K562 (cell line): Measurements from ENCODE around the gene SDE2. TPM values are rescaled to one million over a fixed set of nuclear protein-coding genes. Genes with fewer than 3 reads are reported as not detected.

Source experiments
- BRD9 ChIP-seq: fragments of 450-650 bp; IDR thresholded peaks from 2 replicates; pipeline ENCODE4 v1.6.1; 2018; ENCODE audit warnings: low read depth; ENCODE audit not compliant: partially characterized antibody
- CBX2 ChIP-seq: fragments of 200-600 bp; sonication (generic); IDR thresholded peaks from one replicate; pipeline ENCODE4 v1.6.1; 2012; ENCODE audit warnings: mild to moderate bottlenecking, low read length, inconsistent platforms; ENCODE audit not compliant: insufficient read depth, poor library complexity, severe bottlenecking
- ELF4 ChIP-seq: fragments of 450-650 bp; formaldehyde crosslinking; IDR thresholded peaks from 2 replicates; pipeline ENCODE4 v1.4.0; 2022; ENCODE audit warnings: missing genetic modification characterization
- HNRNPH1 ChIP-seq: fragments of 200-400 bp; formaldehyde crosslinking; optimal IDR thresholded peaks from 2 replicates; pipeline ENCODE3; 2017; ENCODE audit warnings: low read depth, mild to moderate bottlenecking, low read length, moderate library complexity
- MTA1 ChIP-seq: fragments of 450-650 bp; IDR thresholded peaks from 2 replicates; pipeline ENCODE4 v1.6.1; 2017; ENCODE audit warnings: borderline replicate concordance
- SP2 ChIP-seq: IDR thresholded peaks from 2 replicates; pipeline ENCODE4 v1.6.1; 2011; ENCODE audit warnings: mild to moderate bottlenecking, low read depth, low read length, moderate library complexity; ENCODE audit not compliant: poor library complexity, severe bottlenecking; ENCODE audit errors: extremely low read depth
- UBTF ChIP-seq, 2 experiments: IDR thresholded peaks; 2 replicates each; pipeline ENCODE4 v1.6.1; 2012; ENCODE audit warnings: improper control_type of control experiment in 2 of 2, low read depth in 2 of 2, low read length in 2 of 2, borderline replicate concordance in 1 of 2
- YBX1 ChIP-seq: fragments of 450-650 bp; IDR thresholded peaks from 2 replicates; pipeline ENCODE4 v1.7.1; 2016; ENCODE audit warnings: mild to moderate bottlenecking
- ZNF121 ChIP-seq: sonication (generic); formaldehyde crosslinking; conservative IDR thresholded peaks from 2 replicates; pipeline ENCODE4 v1.8.0; 2022; ENCODE audit warnings: missing genetic modification reagents
- ZNF174 ChIP-seq: fragments of 250-450 bp; sonication (Bioruptor Pico); IDR thresholded peaks from 2 replicates; pipeline ENCODE4 v1.4.0; 2020; ENCODE audit warnings: mild to moderate bottlenecking
- ZNF436 ChIP-seq: fragments of 250-450, 450-650 bp; sonication (Bioruptor Pico); formaldehyde crosslinking; IDR thresholded peaks from 2 replicates; pipeline ENCODE4 v1.7.0; 2020; ENCODE audit warnings: mild to moderate bottlenecking
- ZNF644 ChIP-seq: fragments of 200-800 bp; sonication (Bioruptor generic); IDR thresholded peaks from 2 replicates; pipeline ENCODE4 v1.6.1; 2016; ENCODE audit warnings: low read depth, missing genetic modification characterization, missing compliant biosample characterization
- polyA plus RNA-seq, 8 experiments: library from polyadenylated mRNA; depleted of rRNA in 4 of 8; stranded (reverse) in 5 of 8; unstranded in 3 of 8; fragments of >200 nt; fragmentation: Nextera tagmentation in 2 of 8; fragmentation: Illumina TruSeq in 1 of 8; extraction: Ambion mirVana in 2 of 8; extraction: Trizol in 1 of 8; gene quantifications; 2 replicates each; pipeline versions ENCODE4 v1.2.1 to v1.2.3, GENCODE V29; 2011 to 2014; ENCODE audit warnings: inconsistent platforms in 1 of 8, missing spikeins in 1 of 8
- total RNA-seq, 7 experiments: library from RNA; depleted of rRNA in 6 of 7; stranded (reverse); fragments of >200 nt in 6 of 7; fragmentation: Illumina TruSeq in 2 of 7; extraction: Trizol in 2 of 7; gene quantifications; 2 replicates each; pipeline versions ENCODE4 v1.2.1 to v1.2.3, GENCODE V29; 2011 to 2021; ENCODE audit warnings: low replicate concordance in 1 of 7
- TF ChIP-seq, protein P1 (sequence below): sonication (generic); formaldehyde crosslinking; IDR thresholded peaks from 2 replicates; pipeline ENCODE4 v1.8.0; 2023; ENCODE audit warnings: mild to moderate bottlenecking, missing genetic modification reagents
- TF ChIP-seq, protein P2 (sequence below): fragments of 450-650 bp; IDR thresholded peaks from 2 replicates; pipeline ENCODE4 v1.6.1; 2016; ENCODE audit warnings: low read depth
- TF ChIP-seq, protein P3 (sequence below): sonication (generic); formaldehyde crosslinking; IDR thresholded peaks from 2 replicates; pipeline ENCODE4 v1.4.0; 2020; ENCODE audit warnings: mild to moderate bottlenecking, missing genetic modification reagents

SDE2 gene
- total and polyA plus RNA-seq, 9 of the 15 experiments (the other 6 are each of a cell fraction or from before 2014, with no cell fraction given), result 14.3 to 62.3 (median 46.0) TPM

DNA sequence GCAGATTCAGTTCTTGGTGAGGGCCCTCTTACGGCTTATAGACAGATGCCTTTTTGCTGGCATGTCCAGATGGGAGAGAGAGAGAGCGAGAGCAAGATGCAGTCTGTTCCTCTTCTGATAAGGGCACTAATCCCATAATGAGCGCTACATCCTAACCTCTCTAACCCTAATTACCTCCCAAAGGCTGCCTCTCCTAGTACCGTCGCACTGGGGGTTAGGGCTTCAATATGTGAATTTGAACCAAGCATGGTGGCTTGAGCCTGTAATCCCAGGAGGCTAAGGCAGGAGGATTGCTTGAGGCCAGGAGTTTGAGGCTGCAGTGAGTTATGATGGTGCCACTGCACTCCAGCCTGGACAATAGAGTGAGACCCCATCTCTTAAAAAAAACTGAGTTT is 10.5 kb upstream of the SDE2 start (continued):
- TF ChIP-seq MTA1 (0 out of 2 replicates have a peak, but pooled peaks have one; percentile 20), UBTF (IDR thresholded peaks at IDR 0.05; ENCODE audit: borderline replicate concordance in 1 of 2, low read depth in 2 of 2, low read length in 2 of 2) (no peak), HNRNPH1 (no peak), BRD9 (no peak), ZNF121 (peak; percentile 100), SP2 (no peak), YBX1 (no peak), ZNF644 (0 out of 2 replicates have a peak, but pooled peaks have one; percentile 47), CBX2 (no peak), ELF4 (CRISPR knock-in tag) (no peak), ZNF174 (CRISPR knock-in tag) (no peak), ZNF436 (no peak)
- TF ChIP-seq, protein P1, sequence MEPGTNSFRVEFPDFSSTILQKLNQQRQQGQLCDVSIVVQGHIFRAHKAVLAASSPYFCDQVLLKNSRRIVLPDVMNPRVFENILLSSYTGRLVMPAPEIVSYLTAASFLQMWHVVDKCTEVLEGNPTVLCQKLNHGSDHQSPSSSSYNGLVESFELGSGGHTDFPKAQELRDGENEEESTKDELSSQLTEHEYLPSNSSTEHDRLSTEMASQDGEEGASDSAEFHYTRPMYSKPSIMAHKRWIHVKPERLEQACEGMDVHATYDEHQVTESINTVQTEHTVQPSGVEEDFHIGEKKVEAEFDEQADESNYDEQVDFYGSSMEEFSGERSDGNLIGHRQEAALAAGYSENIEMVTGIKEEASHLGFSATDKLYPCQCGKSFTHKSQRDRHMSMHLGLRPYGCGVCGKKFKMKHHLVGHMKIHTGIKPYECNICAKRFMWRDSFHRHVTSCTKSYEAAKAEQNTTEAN, result no peak
- TF ChIP-seq, protein P2, sequence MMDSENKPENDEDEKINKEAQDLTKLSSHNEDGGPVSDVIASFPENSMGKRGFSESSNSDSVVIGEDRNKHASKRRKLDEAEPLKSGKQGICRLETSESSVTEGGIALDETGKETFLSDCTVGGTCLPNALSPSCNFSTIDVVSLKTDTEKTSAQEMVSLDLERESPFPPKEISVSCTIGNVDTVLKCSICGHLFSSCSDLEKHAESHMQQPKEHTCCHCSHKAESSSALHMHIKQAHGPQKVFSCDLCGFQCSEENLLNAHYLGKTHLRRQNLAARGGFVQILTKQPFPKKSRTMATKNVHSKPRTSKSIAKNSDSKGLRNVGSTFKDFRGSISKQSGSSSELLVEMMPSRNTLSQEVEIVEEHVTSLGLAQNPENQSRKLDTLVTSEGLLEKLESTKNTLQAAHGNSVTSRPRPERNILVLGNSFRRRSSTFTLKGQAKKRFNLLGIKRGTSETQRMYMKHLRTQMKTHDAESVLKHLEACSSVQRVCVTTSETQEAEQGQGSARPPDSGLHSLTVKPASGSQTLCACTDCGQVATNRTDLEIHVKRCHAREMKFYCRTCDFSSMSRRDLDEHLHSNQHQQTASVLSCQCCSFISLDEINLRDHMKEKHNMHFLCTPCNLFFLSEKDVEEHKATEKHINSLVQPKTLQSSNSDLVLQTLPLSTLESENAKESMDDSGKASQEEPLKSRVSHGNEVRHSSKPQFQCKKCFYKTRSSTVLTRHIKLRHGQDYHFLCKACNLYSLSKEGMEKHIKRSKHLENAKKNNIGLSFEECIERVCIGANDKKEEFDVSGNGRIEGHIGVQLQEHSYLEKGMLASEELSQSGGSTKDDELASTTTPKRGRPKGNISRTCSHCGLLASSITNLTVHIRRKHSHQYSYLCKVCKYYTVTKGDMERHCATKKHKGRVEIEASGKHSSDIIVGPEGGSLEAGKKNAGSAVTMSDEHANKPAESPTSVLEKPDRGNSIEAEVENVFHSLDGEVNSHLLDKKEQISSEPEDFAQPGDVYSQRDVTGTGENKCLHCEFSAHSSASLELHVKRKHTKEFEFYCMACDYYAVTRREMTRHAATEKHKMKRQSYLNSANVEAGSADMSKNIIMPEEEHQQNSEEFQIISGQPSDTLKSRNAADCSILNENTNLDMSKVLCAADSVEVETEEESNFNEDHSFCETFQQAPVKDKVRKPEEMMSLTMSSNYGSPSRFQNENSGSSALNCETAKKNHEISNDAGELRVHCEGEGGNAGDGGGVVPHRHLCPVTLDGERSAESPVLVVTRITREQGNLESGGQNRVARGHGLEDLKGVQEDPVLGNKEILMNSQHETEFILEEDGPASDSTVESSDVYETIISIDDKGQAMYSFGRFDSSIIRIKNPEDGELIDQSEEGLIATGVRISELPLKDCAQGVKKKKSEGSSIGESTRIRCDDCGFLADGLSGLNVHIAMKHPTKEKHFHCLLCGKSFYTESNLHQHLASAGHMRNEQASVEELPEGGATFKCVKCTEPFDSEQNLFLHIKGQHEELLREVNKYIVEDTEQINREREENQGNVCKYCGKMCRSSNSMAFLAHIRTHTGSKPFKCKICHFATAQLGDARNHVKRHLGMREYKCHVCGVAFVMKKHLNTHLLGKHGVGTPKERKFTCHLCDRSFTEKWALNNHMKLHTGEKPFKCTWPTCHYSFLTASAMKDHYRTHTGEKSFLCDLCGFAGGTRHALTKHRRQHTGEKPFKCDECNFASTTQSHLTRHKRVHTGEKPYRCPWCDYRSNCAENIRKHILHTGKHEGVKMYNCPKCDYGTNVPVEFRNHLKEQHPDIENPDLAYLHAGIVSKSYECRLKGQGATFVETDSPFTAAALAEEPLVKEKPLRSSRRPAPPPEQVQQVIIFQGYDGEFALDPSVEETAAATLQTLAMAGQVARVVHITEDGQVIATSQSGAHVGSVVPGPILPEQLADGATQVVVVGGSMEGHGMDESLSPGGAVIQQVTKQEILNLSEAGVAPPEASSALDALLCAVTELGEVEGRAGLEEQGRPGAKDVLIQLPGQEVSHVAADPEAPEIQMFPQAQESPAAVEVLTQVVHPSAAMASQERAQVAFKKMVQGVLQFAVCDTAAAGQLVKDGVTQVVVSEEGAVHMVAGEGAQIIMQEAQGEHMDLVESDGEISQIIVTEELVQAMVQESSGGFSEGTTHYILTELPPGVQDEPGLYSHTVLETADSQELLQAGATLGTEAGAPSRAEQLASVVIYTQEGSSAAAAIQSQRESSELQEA, result no peak
- TF ChIP-seq, protein P3, sequence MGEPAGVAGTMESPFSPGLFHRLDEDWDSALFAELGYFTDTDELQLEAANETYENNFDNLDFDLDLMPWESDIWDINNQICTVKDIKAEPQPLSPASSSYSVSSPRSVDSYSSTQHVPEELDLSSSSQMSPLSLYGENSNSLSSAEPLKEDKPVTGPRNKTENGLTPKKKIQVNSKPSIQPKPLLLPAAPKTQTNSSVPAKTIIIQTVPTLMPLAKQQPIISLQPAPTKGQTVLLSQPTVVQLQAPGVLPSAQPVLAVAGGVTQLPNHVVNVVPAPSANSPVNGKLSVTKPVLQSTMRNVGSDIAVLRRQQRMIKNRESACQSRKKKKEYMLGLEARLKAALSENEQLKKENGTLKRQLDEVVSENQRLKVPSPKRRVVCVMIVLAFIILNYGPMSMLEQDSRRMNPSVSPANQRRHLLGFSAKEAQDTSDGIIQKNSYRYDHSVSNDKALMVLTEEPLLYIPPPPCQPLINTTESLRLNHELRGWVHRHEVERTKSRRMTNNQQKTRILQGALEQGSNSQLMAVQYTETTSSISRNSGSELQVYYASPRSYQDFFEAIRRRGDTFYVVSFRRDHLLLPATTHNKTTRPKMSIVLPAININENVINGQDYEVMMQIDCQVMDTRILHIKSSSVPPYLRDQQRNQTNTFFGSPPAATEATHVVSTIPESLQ, result 0 out of 2 replicates have a peak, but pooled peaks have one; percentile 32
